Osteocyte (in vitro differentiated cells): ENCODE measurements around the gene CAMKK1. TPM values are rescaled to one million over a fixed set of nuclear protein-coding genes. Genes with fewer than 3 reads are reported as not detected.
A peak's percentile ranks its signal among the peaks of the same experiment; 100 is the strongest.

Source experiments
- DNase-seq: peaks from one replicate; pipeline ENCODE4 v3.0.0; 2021; ENCODE audit warnings: mixed read lengths; ENCODE audit not compliant: unreplicated experiment; ENCODE audit errors: extremely low spot score
- H3K27ac Mint-ChIP-seq: one replicate; pipeline ENCODE4 v1.8.0; 2021; ENCODE audit warnings: mild to moderate bottlenecking, mixed read lengths; ENCODE audit not compliant: unreplicated experiment
- H3K27me3 Mint-ChIP-seq: one replicate; pipeline ENCODE4 v1.8.0; 2021; ENCODE audit warnings: mixed read lengths; ENCODE audit not compliant: unreplicated experiment
- H3K36me3 Mint-ChIP-seq: one replicate; pipeline ENCODE4 v1.8.0; 2021; ENCODE audit warnings: mixed read lengths; ENCODE audit not compliant: unreplicated experiment
- H3K4me1 Mint-ChIP-seq: one replicate; pipeline ENCODE4 v1.8.0; 2021; ENCODE audit warnings: mixed read lengths; ENCODE audit not compliant: unreplicated experiment
- H3K4me3 Mint-ChIP-seq: one replicate; pipeline ENCODE4 v1.8.0; 2021; ENCODE audit warnings: mild to moderate bottlenecking, moderate library complexity, mixed read lengths; ENCODE audit not compliant: unreplicated experiment
- H3K9me3 Mint-ChIP-seq: one replicate; pipeline ENCODE4 v1.8.0; 2021; ENCODE audit warnings: mixed read lengths; ENCODE audit not compliant: unreplicated experiment
- CTCF ChIP-seq: fragments of 200-600 bp; sonication (generic); IDR thresholded peaks from 2 replicates; pipeline ENCODE4 v1.5.0; 2021; ENCODE audit warnings: antibody characterized with exemption, mild to moderate bottlenecking, moderate library complexity
- total RNA-seq: library from RNA; stranded (reverse); gene quantifications from 2 replicates; pipeline ENCODE4 v1.2.1, GENCODE V29; 2021

The CAMKK1 gene
- total RNA-seq, 1 donor from 2014 or later, result 1.3 TPM

GRCh38 chr17:3827124-3827773, 65.6 kb downstream of the CAMKK1 start:
- no peak overlapping the region for H3K4me3 Mint-ChIP-seq
- no peaks in the 10 kb centered on the region for H3K9me3 Mint-ChIP-seq
- peaks cover 9% of the 10 kb centered on the region for H3K4me1 Mint-ChIP-seq
- no peaks in the 10 kb centered on the region for H3K27me3 Mint-ChIP-seq
- peaks cover 38% of the 10 kb centered on the region for H3K36me3 Mint-ChIP-seq
- peak; percentile 63 for TF ChIP-seq CTCF
- H3K27ac Mint-ChIP-seq, result peak overlapping the region; percentile 57
- DNase-seq, result no peak

GRCh38 chr17:3826191-3826590, 66.7 kb downstream of the CAMKK1 start:
- Mint-ChIP-seq H3K4me1 (peaks cover 9% of the 10 kb centered on the region), H3K27me3 (no peaks in the 10 kb centered on the region), H3K27ac (peak overlapping the region; percentile 23), H3K9me3 (no peaks in the 10 kb centered on the region), H3K36me3 (peaks cover 46% of the 10 kb centered on the region), H3K4me3 (no peak overlapping the region)
- no peak for TF ChIP-seq CTCF
- DNase-seq, result no peak

GRCh38 chr17:3821101-3821500, 71.8 kb downstream of the CAMKK1 start:
- Mint-ChIP-seq H3K27me3 (no peaks in the 10 kb centered on the region), H3K36me3 (peaks cover 52% of the 10 kb centered on the region), H3K4me3 (no peak overlapping the region), H3K27ac (no peak overlapping the region), H3K4me1 (no peaks in the 10 kb centered on the region), H3K9me3 (no peaks in the 10 kb centered on the region)
- DNase-seq, result no peak
- TF ChIP-seq CTCF, result no peak

DNA sequence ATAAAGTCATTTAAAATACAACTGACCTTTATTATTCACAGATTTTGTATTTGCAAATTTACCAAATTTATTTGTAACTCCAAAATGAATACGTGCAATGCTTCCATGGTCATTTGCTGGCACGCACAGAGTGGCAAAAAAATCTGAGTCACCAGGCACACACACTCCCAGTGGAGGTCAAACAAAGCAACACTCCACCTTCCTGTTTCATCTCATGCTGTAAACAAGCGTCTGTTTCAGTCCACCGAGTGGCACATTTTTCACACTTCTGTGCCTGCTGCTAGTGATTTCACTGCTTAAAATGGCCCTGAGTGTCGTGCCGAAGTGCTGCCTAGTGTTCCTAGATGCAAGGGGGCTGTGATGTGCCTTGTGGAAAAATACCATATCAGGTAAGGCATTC, 74.1 kb downstream of the CAMKK1 start:
- H3K36me3 Mint-ChIP-seq, result peaks cover 51% of the 10 kb centered on the region
- H3K27ac Mint-ChIP-seq, result no peak overlapping the region
- TF ChIP-seq CTCF, result no peak
- H3K9me3 Mint-ChIP-seq, result no peaks in the 10 kb centered on the region
- H3K4me1 Mint-ChIP-seq, result no peaks in the 10 kb centered on the region
- peak; percentile 15 for DNase-seq
- no peaks in the 10 kb centered on the region for H3K27me3 Mint-ChIP-seq
- H3K4me3 Mint-ChIP-seq, result no peak overlapping the region

GRCh38 chr17:3817851-3818605, 74.8 kb downstream of the CAMKK1 start:
- Mint-ChIP-seq H3K4me3 (no peak overlapping the region), H3K4me1 (no peaks in the 10 kb centered on the region), H3K27me3 (no peaks in the 10 kb centered on the region), H3K9me3 (no peaks in the 10 kb centered on the region), H3K36me3 (peaks cover 52% of the 10 kb centered on the region), H3K27ac (no peak overlapping the region)
- DNase-seq, result peak; percentile 48
- no peak for TF ChIP-seq CTCF
